GM21390 (cell line): ENCODE measurements around the gene SPDYE6.
"Not testable (repeated sequence)": the region's sequence is repeated elsewhere in the genome, so short reads cannot be mapped to it uniquely, and the experiment has no call there.

Experiments used
- ATAC-seq: cut with Tn5 transposase; IDR thresholded peaks from one replicate; pipeline ENCODE4 v1.9.1; 2021; ENCODE audit not compliant: unreplicated experiment

The SPDYE6 gene, protein sequence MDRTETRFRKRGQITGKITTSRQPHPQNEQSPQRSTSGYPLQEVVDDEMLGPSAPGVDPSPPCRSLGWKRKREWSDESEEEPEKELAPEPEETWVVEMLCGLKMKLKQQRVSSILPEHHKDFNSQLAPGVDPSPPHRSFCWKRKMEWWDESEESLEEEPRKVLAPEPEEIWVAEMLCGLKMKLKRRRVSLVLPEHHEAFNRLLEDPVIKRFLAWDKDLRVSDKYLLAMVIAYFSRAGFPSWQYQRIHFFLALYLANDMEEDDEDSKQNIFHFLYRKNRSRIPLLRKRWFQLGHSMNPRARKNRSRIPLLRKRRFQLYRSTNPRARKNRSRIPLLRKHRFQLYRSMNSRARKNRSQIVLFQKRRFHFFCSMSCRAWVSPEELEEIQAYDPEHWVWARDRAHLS

DNA sequence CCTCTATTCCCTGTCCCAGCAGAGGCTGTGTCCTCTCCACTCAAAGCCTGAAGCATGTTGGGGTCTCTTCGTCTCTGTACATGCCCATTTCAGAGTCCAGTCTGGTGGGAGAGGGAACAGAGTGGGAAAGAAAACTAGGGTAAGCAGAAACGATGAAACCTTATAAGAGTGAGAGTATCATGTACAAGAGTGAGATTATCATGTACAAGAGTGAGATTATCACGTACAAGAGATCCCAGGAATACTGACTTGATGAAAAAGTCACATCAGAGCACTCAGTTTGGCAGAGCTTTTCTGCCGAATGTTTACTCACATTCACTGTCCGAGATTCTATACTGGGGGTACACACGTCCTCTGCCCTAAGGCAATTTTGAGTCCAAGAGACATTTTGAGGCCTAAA is at the start of gene SPDYE6:
Gene SPDYE6 (minus strand): TSS at position 101 of the 400 bp plus-strand sequence. CDS start 421 bp downstream, outside the sequence.
- ATAC-seq = not testable (repeated sequence)

- not testable (repeated sequence) for ATAC-seq
Observed at GRCh38 chr7:102404862-102405188, 48.6 kb upstream of the SPDYE6 start.

- ATAC-seq = peak; percentile 77
Observed at GRCh38 chr7:102404005-102404861, 48.0 kb upstream of the SPDYE6 start.

DNA sequence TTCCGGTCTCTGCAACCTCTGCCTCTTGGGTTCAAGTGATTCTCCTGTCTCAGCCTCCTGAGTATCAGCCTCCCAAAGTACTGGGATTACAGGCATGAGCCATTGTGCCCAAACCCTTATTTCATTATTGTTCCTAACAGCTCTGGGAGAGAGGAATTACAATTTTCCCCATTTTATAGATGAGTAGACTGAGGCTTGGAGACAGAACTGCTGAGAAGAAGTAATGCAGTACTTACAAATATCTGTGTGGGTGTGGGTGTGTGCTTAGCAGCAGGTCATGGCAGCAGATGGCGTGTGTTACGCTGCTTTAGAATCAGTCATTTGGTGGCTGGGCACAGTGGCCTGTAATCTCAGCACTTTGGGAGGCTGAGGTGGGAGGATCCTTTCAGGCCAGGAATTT is 47.3 kb upstream of the SPDYE6 start:
- no peak for ATAC-seq

- ATAC-seq = no peak
Observed at GRCh38 chr7:102400360-102400759, 44.1 kb upstream of the SPDYE6 start.

GRCh38 chr7:102398543-102398942 is 42.3 kb upstream of the SPDYE6 start:
- no peak for ATAC-seq

DNA sequence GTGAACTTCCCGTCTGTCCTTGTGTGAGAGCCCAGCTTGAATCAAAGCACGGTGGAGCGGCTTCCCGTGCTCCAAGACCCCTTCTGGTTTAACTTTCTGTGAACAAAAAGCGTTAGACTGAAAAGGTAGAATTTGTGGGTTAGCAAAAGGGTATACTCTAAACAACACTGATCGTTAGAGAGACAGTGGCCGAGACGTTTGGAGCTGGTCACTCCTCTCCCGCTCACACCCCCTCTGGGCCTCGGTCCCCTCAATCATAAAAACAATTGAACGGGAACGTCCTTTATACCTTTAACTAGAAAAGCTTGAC is 40.4 kb upstream of the SPDYE6 start:
- no peak for ATAC-seq

DNA sequence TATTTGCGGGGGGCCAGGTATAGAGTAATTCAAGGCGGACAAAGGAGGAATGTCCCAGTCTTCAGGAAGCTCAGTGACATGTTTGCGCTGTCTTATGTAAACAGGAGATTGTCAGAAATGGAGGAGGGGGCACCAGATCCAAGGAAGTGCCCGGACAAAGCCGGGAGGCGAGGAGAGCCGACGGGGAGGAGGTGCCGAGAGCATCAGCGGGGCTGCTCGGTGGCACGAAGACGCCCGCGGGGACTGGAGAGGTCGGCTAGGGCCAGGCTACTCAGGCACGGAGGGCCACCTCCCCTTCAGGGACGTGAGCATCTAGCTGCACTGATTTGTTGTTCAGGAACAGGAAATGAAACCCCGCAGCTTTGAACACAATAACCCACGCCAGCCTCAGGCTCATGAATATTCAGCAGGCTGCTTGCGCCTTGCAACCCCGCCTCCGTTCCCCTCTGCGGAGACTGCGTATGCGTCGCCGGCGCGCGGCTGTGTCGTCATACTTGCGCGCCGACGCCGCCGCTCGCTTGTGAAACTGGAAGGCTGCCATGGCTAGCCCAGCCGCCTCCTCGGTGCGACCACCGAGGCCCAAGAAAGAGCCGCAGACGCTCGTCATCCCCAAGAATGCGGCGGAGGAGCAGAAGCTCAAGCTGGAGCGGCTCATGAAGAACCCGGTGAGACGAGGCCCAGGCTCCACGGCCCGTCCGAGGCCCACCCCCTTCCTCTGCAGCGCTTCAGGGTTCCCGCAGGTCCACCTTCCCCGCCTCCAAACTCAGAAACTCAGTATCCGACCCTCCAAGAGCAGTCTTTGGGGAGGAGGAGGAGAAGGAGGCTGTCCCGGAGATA is 39.8 kb upstream of the SPDYE6 start, which contains the start of gene PRKRIP1:
Gene PRKRIP1 (plus strand): TSS at position 491 of the 837 bp plus-strand sequence. CDS start 49 bp downstream, at position 540.
- peak; percentile 99 for ATAC-seq

DNA sequence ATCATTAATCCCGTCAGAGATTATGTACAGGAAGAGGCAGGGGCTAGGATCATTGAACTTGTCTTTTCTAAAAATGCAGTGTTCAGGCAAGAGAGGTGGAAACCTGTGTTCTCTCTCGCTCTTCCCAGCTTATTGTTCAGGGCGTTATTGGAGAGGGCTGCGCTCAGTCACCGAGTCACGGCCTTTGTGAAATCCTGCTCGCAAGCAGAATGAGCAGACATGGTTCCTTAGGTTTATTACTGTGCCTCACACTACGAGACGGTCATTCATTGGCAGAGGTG is 39.3 kb upstream of the SPDYE6 start:
- no peak for ATAC-seq

- no peak for ATAC-seq
Observed at GRCh38 chr7:102393467-102393866, 37.2 kb upstream of the SPDYE6 start.

GRCh38 chr7:102392330-102392729 is 36.1 kb upstream of the SPDYE6 start:
- ATAC-seq = no peak

DNA sequence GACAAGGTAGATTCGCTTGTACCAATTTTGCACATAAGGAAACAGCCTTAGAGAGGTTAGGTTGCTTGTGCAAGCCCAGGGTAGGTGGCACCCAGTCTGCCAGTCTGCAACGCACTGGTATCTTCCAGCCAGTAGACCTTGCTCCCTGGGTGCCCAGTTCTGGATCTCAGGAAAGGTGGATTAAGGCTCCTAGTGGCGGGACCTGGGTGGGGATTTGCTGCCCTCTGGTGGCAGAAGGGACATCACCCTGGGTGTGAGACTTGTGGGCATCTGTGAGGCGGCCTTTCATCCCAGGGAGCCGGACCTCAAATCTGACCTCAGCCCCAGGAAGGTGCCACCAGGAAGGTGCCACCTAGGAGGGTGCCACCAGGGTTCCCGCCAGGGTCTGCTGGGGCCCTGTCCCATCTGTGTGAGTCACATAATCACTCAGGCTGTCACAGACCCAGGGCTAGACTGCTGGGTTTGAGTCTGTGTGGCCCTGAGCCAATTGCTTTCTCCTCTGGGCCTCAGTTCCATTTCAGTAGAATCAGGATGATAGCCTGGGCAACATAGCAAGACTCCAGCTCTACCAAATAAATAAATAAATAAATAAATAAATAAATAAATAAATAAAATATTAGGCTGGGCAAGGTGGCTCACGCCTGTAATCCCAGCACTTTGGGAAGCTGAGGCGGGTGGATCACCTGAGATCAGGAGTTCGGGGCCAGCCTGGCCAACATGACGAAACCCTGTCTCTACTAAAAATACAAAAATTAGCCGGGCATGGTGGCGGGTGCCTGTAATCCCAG is 34.6 kb upstream of the SPDYE6 start:
- ATAC-seq = peak; percentile 48

- no peak for ATAC-seq
Observed at GRCh38 chr7:102389810-102390209, 33.6 kb upstream of the SPDYE6 start.

GRCh38 chr7:102387064-102387463 is 30.8 kb upstream of the SPDYE6 start:
- ATAC-seq = no peak

GRCh38 chr7:102381696-102382425 is 25.6 kb upstream of the SPDYE6 start:
- not testable (repeated sequence) for ATAC-seq

GRCh38 chr7:102380837-102381236 is 24.6 kb upstream of the SPDYE6 start:
- not testable (repeated sequence) for ATAC-seq

DNA sequence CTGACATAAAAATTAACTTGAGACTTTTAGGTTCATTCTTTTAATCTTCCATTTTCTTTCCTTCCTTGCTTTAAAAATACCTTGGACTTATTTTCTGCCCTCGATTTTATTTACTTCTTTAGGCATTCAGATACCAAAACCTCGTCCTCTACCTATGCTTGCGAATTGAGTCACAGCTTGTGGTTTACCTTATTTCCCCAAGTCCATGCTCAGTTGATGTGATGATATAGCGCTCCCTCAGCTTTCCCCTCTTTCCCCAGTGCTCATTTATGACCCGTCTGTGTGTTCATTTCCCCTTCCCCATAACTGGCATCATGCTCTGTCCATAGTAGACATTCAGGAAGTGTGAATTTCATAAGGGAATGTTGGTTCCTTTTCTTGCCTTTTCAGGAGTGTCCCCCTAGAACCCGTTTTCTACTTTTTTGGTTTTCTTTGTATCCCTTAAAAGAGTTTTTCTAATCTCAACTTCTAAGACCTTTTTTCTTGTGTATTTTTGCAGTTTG is 20.8 kb upstream of the SPDYE6 start:
- ATAC-seq = no peak

DNA sequence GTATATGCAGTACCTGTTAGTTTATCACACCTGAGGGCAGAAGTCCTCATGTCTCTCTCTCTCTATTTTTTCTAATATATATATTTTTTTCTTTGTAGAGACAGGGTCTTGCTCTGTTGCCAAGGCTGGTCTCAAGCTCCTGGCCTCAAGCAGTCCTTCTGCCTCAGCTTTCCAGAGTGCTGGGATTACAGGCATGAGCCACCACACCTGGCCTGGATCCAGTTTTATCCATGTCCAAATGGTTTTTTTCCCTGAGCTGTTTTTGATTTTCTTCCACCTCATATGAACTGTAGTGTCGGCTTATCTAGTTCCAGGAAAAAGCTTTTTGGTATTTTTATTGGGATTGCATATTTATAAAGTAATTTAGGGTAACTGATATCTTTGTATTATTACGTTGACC is 16.6 kb upstream of the SPDYE6 start:
- not testable (repeated sequence) for ATAC-seq

GRCh38 chr7:102370038-102370437 is 13.8 kb upstream of the SPDYE6 start:
- ATAC-seq = not testable (repeated sequence)

- ATAC-seq = not testable (repeated sequence)
Observed at GRCh38 chr7:102365390-102365789, 9.1 kb upstream of the SPDYE6 start.
